Ovary (tissue), 9 donors: ENCODE results near the gene KRTAP9-2. TPM values are rescaled to one million over a fixed set of nuclear protein-coding genes. Genes with fewer than 3 reads are reported as not detected.

Experiments used
- DNase-seq, 5 donors: peaks; one replicate each; pipeline ENCODE4 v3.0.0-alpha.2; 2019 to 2020
- H3K27ac ChIP-seq, 2 donors: fragments of 200-600 bp; one replicate each; pipeline versions ENCODE4 v1.5.1 to v1.8.0; 2019 to 2022
- H3K27me3 ChIP-seq: fragments of 200-600 bp; one replicate; pipeline ENCODE4 v1.8.0; 2022
- H3K36me3 ChIP-seq: fragments of 200-600 bp; sonication (generic); one replicate; pipeline ENCODE4 v1.5.1; 2019
- H3K4me1 ChIP-seq: one replicate; pipeline ENCODE4 v1.8.1; 2013; ENCODE audit warnings: mild to moderate bottlenecking, moderate library complexity; ENCODE audit not compliant: insufficient read depth
- H3K4me3 ChIP-seq: fragments of 200-600 bp; sonication (generic); one replicate; pipeline ENCODE4 v1.5.1; 2017
- H3K9me3 ChIP-seq, 2 donors: fragments of 200-600 bp in 1 of 2; sonication (generic) in 1 of 2; one replicate each; pipeline versions ENCODE4 v1.5.1 to v1.8.1; 2013 to 2019; ENCODE audit warnings: mild to moderate bottlenecking in 1 of 2, moderate library complexity in 1 of 2
- EP300 ChIP-seq: sonication (generic); formaldehyde crosslinking; IDR thresholded peaks from one replicate; pipeline ENCODE4 v1.6.1; 2017; ENCODE audit warnings: antibody characterized with exemption
- POLR2A ChIP-seq: fragments of 450-650 bp; IDR thresholded peaks from one replicate; pipeline ENCODE4 v1.6.1; 2017; ENCODE audit warnings: antibody characterized with exemption, mild to moderate bottlenecking, moderate library complexity
- WGBS, 3 donors: extraction: QIAGEN DNeasy Blood & Tissue Kit in 1 of 3; methylation state at CpG; one replicate each; pipeline versions ENCODE4 v1.1.5 to v1.1.7; 2013 to 2017; 5-methylcytosine and 5-hydroxymethylcytosine counted together
- intact Hi-C, 4 donors: fragments of 100-400 bp; cut with DNase I; formaldehyde crosslinking; loops; one replicate each; pipeline versions ENCODE4 v1.11.0 to v1.15.1; 2022 to 2023
- polyA plus RNA-seq, 2 donors: library from polyadenylated mRNA; stranded (reverse); fragments of 200-250 nt in 1 of 2; fragments of 350-450 nt in 1 of 2; fragmentation: Illumina TruSeq in 1 of 2; extraction: RNeasy Lipid Tissue Mini Kit (QIAGEN cat#74804) in 1 of 2; gene quantifications; one replicate each; pipeline ENCODE4 v1.2.3, GENCODE V29; 2013 to 2014
- total RNA-seq, 7 donors: library from RNA; depleted of rRNA in 2 of 7; stranded (reverse); fragments of >200 nt in 2 of 7; fragmentation: NEBNext Ultra II Directional in 3 of 7; extraction: Animal tissue kit (Norgen Biotek cat#: 25700) in 3 of 7; gene quantifications; one replicate each; pipeline versions ENCODE4 v1.1.0 to v1.2.4, GENCODE V29; 2016 to 2023
- TF ChIP-seq, protein P1 (sequence below), 3 donors: fragments of 450-650 bp in 2 of 3; fragments of 200-600 bp in 1 of 3; IDR thresholded peaks; one replicate each; pipeline versions ENCODE4 v1.5.1 to v1.8.0; 2016 to 2022; ENCODE audit warnings: antibody characterized with exemption in 3 of 3, mild to moderate bottlenecking in 1 of 3
- donor health status: DM: no; HTN: no; CAD: no; lungs with moderate emphysema.
- donor health status: DM: no; HTN: no; CAD: no.
- donor health status: Bipolar disorder and iron deficiency.
- donor health status: DM: yes; HTN: yes; CAD: no.
- donor health status: DM: no; HTN: no; CAD: no.
- donor health status: DM: yes; HTN: yes; CAD: no.

The KRTAP9-2 gene
- total and polyA plus RNA-seq, 9 donors, result not detected

DNA sequence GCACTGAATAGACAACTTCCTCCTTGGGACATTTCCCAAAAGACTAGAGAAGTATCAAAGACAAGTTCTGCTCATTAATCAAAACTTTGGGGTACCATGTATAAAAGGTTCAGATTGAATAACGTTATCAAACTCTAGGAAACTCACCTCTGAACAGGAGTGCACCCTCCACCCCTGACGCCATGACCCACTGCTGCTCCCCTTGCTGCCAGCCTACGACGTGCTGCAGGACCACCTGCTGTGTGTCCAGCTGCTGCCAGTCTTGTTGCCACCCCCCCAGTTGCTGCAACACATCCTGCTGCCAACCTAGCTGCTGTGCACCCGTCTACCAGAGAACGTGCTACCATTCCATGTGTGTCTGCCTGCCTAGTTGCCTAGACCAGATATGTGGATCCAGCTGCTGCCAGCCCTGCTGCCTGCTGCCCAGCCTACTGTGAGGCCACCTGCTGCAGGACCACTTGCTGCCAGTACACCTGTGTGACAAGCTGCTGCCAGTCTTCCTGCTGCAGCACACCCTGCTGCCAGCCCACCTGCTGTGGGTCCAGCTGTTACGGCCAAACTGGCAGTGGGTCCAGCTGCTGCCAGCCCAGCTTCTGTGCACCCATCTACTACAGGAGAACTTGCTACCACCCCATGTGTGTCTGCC lies 13.8 kb upstream of the KRTAP9-2 start:
- Histone ChIP-seq H3K4me3 (no peak overlapping the region), H3K27me3 (no peaks in the 10 kb centered on the region), H3K27ac (no peak overlapping the region), H3K4me1 (no peaks in the 10 kb centered on the region), H3K9me3 (no peaks in the 10 kb centered on the region), H3K36me3 (no peaks in the 10 kb centered on the region)
- intact Hi-C loops, result no loop called here
- TF ChIP-seq POLR2A, result no peak
- TF ChIP-seq EP300, result no peak
- TF ChIP-seq, protein P1, sequence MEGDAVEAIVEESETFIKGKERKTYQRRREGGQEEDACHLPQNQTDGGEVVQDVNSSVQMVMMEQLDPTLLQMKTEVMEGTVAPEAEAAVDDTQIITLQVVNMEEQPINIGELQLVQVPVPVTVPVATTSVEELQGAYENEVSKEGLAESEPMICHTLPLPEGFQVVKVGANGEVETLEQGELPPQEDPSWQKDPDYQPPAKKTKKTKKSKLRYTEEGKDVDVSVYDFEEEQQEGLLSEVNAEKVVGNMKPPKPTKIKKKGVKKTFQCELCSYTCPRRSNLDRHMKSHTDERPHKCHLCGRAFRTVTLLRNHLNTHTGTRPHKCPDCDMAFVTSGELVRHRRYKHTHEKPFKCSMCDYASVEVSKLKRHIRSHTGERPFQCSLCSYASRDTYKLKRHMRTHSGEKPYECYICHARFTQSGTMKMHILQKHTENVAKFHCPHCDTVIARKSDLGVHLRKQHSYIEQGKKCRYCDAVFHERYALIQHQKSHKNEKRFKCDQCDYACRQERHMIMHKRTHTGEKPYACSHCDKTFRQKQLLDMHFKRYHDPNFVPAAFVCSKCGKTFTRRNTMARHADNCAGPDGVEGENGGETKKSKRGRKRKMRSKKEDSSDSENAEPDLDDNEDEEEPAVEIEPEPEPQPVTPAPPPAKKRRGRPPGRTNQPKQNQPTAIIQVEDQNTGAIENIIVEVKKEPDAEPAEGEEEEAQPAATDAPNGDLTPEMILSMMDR (IDR thresholded peaks at IDR 0.05), result no peak
- WGBS, 3 donors, result 56 to 73% (median 63%) methylated on average over 7 of the region's 7 CpGs
- no peak for DNase-seq

DNA sequence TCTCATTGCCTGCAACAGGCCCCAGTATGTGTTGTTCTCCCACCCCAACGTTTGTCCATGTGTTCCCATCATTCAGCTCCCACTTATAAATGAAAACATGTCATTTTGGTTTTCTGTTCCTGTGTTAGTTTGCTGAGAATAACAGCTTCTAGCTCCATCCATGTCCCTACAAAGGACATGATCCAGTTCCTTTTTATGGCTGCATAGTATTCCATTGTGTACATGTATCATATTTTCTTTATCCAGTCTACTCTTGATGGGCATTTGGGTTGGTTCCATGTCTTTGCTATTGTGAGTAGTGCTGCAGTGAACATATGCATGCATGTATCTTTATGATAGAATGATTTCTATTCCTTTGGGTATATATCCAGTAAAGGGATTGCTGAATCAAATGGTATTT lies 10.8 kb upstream of the KRTAP9-2 start:
- no peaks in the 10 kb centered on the region for H3K27me3 ChIP-seq
- H3K4me1 ChIP-seq, result no peaks in the 10 kb centered on the region
- WGBS, 3 donors, result 74 to 83% (median 77%) methylated on average over 1 of the region's 1 CpG
- TF ChIP-seq POLR2A (no peak), EP300 (no peak)
- TF ChIP-seq, protein P1 (IDR thresholded peaks at IDR 0.05), result no peak
- H3K9me3 ChIP-seq, result no peaks in the 10 kb centered on the region
- no peak overlapping the region for H3K27ac ChIP-seq
- no peak for DNase-seq
- H3K4me3 ChIP-seq, result no peak overlapping the region
- no peaks in the 10 kb centered on the region for H3K36me3 ChIP-seq
- intact Hi-C loops, result no loop called here

DNA sequence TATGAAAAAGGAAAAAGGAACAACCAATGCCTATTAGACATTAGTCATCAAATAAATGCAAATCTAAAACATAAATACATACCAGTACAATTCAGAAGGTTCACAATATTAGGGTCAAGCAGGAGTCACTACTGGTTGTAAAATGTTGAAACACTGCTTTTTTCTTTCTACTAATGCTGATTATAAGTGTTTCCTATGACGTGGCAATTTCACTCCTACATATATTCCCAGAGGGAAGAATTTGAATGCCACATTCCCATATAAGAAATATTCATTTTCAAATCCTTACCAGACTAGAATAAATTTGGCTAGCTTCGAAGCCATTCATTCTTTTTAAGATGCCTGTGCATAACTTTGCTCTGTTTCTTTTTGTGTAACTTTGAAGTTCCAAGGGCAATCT lies 2.6 kb upstream of the KRTAP9-2 start:
- H3K4me3 ChIP-seq, result no peak overlapping the region
- no peak overlapping the region for H3K27ac ChIP-seq
- H3K36me3 ChIP-seq, result no peaks in the 10 kb centered on the region
- no peaks in the 10 kb centered on the region for H3K27me3 ChIP-seq
- H3K9me3 ChIP-seq, result no peaks in the 10 kb centered on the region
- DNase-seq, result no peak
- intact Hi-C loops, result no loop called here
- H3K4me1 ChIP-seq, result no peaks in the 10 kb centered on the region
- WGBS, 3 donors, result 35 to 53% (median 41%) methylated on average over 2 of the region's 2 CpGs
- no peak for TF ChIP-seq EP300
- TF ChIP-seq POLR2A, result no peak
- TF ChIP-seq, protein P1 (IDR thresholded peaks at IDR 0.05), result no peak

DNA sequence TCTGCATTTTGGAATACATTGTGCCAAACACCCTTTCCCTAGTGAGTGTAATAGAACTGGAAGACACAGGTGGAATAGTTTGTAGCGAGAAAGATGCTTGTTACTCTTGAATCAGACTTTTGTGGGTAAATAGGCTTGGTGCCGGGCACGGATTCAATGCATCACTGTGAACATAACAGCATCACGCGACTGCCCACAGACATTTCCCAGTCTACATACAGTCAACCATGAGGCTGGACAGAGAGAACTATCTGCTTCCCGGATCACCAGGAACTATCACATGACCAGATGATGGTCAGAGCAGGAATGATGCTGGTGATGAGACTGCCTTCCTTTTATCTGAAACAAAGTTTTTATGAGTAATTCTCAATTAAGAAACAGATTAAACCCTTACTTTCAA lies 397 bp upstream of the KRTAP9-2 start:
- 89 to 91% (median 91%) methylated on average over 6 of the region's 6 CpGs for WGBS, 3 donors
- TF ChIP-seq EP300 (no peak), POLR2A (no peak)
- TF ChIP-seq, protein P1 (IDR thresholded peaks at IDR 0.05), result no peak

More for the DNA sequence above, 397 bp upstream of the KRTAP9-2 start:
- intact Hi-C loops, result no loop called here
- no peaks in the 10 kb centered on the region for H3K4me1 ChIP-seq
- H3K4me3 ChIP-seq, result no peak overlapping the region
- DNase-seq, result no peak
- no peaks in the 10 kb centered on the region for H3K36me3 ChIP-seq
- H3K27me3 ChIP-seq, result no peaks in the 10 kb centered on the region
- no peak overlapping the region for H3K27ac ChIP-seq
- H3K9me3 ChIP-seq, result no peaks in the 10 kb centered on the region
